K562 (cell line): ENCODE measurements around the gene SYNGR3. TPM values are rescaled to one million over a fixed set of nuclear protein-coding genes. Genes with fewer than 3 reads are reported as not detected.

Experiments used
- HNRNPUL1 ChIP-seq: fragments of 200-400 bp; formaldehyde crosslinking; IDR thresholded peaks from 2 replicates; pipeline ENCODE4 v1.6.1; 2017; ENCODE audit warnings: low read length
- NEUROD1 ChIP-seq: fragments of 150-350 bp; IDR thresholded peaks from 2 replicates; pipeline ENCODE4 v1.6.1; 2014; ENCODE audit warnings: borderline replicate concordance, low read length, low read depth; ENCODE audit not compliant: partially characterized antibody
- NR2C2 ChIP-seq, 2 experiments: fragments of 200-800 bp in 1 of 2; sonication (Bioruptor generic) in 1 of 2; sonication (generic) in 1 of 2; formaldehyde crosslinking in 1 of 2; IDR thresholded peaks; 2 replicates each; pipeline versions ENCODE4 v1.6.1 to v1.8.0; 2016 to 2022; ENCODE audit warnings: mild to moderate bottlenecking in 1 of 2, missing compliant biosample characterization in 1 of 2, missing genetic modification characterization in 1 of 2, missing genetic modification reagents in 1 of 2
- NR2F6 ChIP-seq: fragments of 450-650 bp; formaldehyde crosslinking; IDR thresholded peaks from 2 replicates; pipeline ENCODE4 v1.4.0; 2020; ENCODE audit warnings: mild to moderate bottlenecking
- RBM39 ChIP-seq: fragments of 200-400 bp; formaldehyde crosslinking; optimal IDR thresholded peaks from 2 replicates; pipeline ENCODE3; 2018; ENCODE audit warnings: low read depth, low read length
- RCOR1 ChIP-seq, 2 experiments: IDR thresholded peaks; 2 replicates each; pipeline ENCODE4 v1.6.1; 2012; ENCODE audit warnings: low read depth in 2 of 2, low read length in 2 of 2, borderline replicate concordance in 1 of 2, improper control_type of control experiment in 1 of 2
- TBP ChIP-seq: optimal IDR thresholded peaks from 2 replicates; pipeline ENCODE3; 2011; ENCODE audit warnings: low read depth, low read length, improper control_type of control experiment
- TEAD1 ChIP-seq, 2 experiments: fragments of 450-650 bp in 1 of 2; sonication (generic) in 1 of 2; formaldehyde crosslinking; IDR thresholded peaks; 2 replicates each; pipeline versions ENCODE4 v1.4.0 to v1.8.0; 2020 to 2022; ENCODE audit warnings: mild to moderate bottlenecking in 2 of 2, missing genetic modification reagents in 1 of 2
- ZNF24 ChIP-seq: fragments of 450-650 bp; IDR thresholded peaks from 2 replicates; pipeline ENCODE4 v1.6.1; 2016
- ZNF445 ChIP-seq: fragments of 250-450 bp; sonication (Bioruptor Pico); IDR thresholded peaks from 2 replicates; pipeline ENCODE4 v1.4.0; 2020; ENCODE audit warnings: low read depth, mild to moderate bottlenecking, moderate library complexity
- ZSCAN32 ChIP-seq: fragments of 450-650 bp; formaldehyde crosslinking; IDR thresholded peaks from 2 replicates; pipeline ENCODE4 v1.4.0; 2020; ENCODE audit warnings: mild to moderate bottlenecking, moderate library complexity
- polyA plus RNA-seq, 8 experiments: library from polyadenylated mRNA; depleted of rRNA in 4 of 8; stranded (reverse) in 5 of 8; unstranded in 3 of 8; fragments of >200 nt; fragmentation: Nextera tagmentation in 2 of 8; fragmentation: Illumina TruSeq in 1 of 8; extraction: Ambion mirVana in 2 of 8; extraction: Trizol in 1 of 8; gene quantifications; 2 replicates each; pipeline versions ENCODE4 v1.2.1 to v1.2.3, GENCODE V29; 2011 to 2014; ENCODE audit warnings: inconsistent platforms in 1 of 8, missing spikeins in 1 of 8
- total RNA-seq, 7 experiments: library from RNA; depleted of rRNA in 6 of 7; stranded (reverse); fragments of >200 nt in 6 of 7; fragmentation: Illumina TruSeq in 2 of 7; extraction: Trizol in 2 of 7; gene quantifications; 2 replicates each; pipeline versions ENCODE4 v1.2.1 to v1.2.3, GENCODE V29; 2011 to 2021; ENCODE audit warnings: low replicate concordance in 1 of 7
- TF ChIP-seq, protein P1 (sequence below): conservative IDR thresholded peaks from 2 replicates; pipeline ENCODE4 v1.6.1; 2011; ENCODE audit warnings: low read depth, mild to moderate bottlenecking, low read length; ENCODE audit not compliant: control insufficient read depth
- TF ChIP-seq, protein P2 (sequence below): fragments of 250-450 bp; sonication (Bioruptor Pico); IDR thresholded peaks from 2 replicates; pipeline ENCODE4 v1.5.0; 2021; ENCODE audit warnings: mild to moderate bottlenecking, borderline replicate concordance
- TF ChIP-seq, protein P3 (sequence below), 2 experiments: fragments of 450-650 bp; IDR thresholded peaks; 2 replicates each; pipeline ENCODE4 v1.6.1; 2016; ENCODE audit warnings: mild to moderate bottlenecking in 2 of 2, borderline replicate concordance in 1 of 2, low read depth in 1 of 2, moderate library complexity in 1 of 2

SYNGR3 gene
- total and polyA plus RNA-seq, 9 of the 15 experiments (the other 6 are each of a cell fraction or from before 2014, with no cell fraction given), result 3.7 to 69.2 (median 36.3) TPM

- TF ChIP-seq HNRNPUL1, result no peak
- no peak for TF ChIP-seq ZNF445 (CRISPR knock-in tag)
- TF ChIP-seq RCOR1 (IDR thresholded peaks at IDR 0.05; ENCODE audit: borderline replicate concordance in 1 of 2, low read depth in 2 of 2, low read length in 2 of 2), result 0 out of 4 replicates have a peak, but pooled peaks of 1 of the 2 experiments have one; percentile 4
- peak in 1 of 2 experiments; percentile 73; a peak in 3 of 4 replicates for TF ChIP-seq TEAD1 (CRISPR knock-in tag; IDR thresholded peaks at IDR 0.05)
- peak; percentile 15; the same call in 1 of the 2 replicates for TF ChIP-seq ZNF24
- TF ChIP-seq NEUROD1, result peak; percentile 39
- no peak for TF ChIP-seq ZSCAN32 (CRISPR knock-in tag)
- no peak for TF ChIP-seq NR2F6
- TF ChIP-seq, protein P1, sequence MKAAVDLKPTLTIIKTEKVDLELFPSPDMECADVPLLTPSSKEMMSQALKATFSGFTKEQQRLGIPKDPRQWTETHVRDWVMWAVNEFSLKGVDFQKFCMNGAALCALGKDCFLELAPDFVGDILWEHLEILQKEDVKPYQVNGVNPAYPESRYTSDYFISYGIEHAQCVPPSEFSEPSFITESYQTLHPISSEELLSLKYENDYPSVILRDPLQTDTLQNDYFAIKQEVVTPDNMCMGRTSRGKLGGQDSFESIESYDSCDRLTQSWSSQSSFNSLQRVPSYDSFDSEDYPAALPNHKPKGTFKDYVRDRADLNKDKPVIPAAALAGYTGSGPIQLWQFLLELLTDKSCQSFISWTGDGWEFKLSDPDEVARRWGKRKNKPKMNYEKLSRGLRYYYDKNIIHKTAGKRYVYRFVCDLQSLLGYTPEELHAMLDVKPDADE, result 0 out of 2 replicates have a peak, but pooled peaks have one; percentile 50
- TF ChIP-seq TBP, result peak; percentile 86
- TF ChIP-seq, protein P2, sequence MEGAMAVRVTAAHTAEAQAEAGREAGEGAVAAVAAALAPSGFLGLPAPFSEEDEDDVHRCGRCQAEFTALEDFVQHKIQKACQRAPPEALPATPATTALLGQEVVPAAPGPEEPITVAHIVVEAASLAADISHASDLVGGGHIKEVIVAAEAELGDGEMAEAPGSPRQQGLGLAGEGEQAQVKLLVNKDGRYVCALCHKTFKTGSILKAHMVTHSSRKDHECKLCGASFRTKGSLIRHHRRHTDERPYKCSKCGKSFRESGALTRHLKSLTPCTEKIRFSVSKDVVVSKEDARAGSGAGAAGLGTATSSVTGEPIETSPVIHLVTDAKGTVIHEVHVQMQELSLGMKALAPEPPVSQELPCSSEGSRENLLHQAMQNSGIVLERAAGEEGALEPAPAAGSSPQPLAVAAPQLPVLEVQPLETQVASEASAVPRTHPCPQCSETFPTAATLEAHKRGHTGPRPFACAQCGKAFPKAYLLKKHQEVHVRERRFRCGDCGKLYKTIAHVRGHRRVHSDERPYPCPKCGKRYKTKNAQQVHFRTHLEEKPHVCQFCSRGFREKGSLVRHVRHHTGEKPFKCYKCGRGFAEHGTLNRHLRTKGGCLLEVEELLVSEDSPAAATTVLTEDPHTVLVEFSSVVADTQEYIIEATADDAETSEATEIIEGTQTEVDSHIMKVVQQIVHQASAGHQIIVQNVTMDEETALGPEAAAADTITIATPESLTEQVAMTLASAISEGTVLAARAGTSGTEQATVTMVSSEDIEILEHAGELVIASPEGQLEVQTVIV (CRISPR knock-in tag), result no peak
- peak; percentile 68 for TF ChIP-seq RBM39
- TF ChIP-seq NR2C2 (CRISPR knock-in tag; IDR thresholded peaks at IDR 0.05), result no peak
- TF ChIP-seq NR2C2 (tag; IDR thresholded peaks at IDR 0.05), result peak; percentile 67
- TF ChIP-seq, protein P3, sequence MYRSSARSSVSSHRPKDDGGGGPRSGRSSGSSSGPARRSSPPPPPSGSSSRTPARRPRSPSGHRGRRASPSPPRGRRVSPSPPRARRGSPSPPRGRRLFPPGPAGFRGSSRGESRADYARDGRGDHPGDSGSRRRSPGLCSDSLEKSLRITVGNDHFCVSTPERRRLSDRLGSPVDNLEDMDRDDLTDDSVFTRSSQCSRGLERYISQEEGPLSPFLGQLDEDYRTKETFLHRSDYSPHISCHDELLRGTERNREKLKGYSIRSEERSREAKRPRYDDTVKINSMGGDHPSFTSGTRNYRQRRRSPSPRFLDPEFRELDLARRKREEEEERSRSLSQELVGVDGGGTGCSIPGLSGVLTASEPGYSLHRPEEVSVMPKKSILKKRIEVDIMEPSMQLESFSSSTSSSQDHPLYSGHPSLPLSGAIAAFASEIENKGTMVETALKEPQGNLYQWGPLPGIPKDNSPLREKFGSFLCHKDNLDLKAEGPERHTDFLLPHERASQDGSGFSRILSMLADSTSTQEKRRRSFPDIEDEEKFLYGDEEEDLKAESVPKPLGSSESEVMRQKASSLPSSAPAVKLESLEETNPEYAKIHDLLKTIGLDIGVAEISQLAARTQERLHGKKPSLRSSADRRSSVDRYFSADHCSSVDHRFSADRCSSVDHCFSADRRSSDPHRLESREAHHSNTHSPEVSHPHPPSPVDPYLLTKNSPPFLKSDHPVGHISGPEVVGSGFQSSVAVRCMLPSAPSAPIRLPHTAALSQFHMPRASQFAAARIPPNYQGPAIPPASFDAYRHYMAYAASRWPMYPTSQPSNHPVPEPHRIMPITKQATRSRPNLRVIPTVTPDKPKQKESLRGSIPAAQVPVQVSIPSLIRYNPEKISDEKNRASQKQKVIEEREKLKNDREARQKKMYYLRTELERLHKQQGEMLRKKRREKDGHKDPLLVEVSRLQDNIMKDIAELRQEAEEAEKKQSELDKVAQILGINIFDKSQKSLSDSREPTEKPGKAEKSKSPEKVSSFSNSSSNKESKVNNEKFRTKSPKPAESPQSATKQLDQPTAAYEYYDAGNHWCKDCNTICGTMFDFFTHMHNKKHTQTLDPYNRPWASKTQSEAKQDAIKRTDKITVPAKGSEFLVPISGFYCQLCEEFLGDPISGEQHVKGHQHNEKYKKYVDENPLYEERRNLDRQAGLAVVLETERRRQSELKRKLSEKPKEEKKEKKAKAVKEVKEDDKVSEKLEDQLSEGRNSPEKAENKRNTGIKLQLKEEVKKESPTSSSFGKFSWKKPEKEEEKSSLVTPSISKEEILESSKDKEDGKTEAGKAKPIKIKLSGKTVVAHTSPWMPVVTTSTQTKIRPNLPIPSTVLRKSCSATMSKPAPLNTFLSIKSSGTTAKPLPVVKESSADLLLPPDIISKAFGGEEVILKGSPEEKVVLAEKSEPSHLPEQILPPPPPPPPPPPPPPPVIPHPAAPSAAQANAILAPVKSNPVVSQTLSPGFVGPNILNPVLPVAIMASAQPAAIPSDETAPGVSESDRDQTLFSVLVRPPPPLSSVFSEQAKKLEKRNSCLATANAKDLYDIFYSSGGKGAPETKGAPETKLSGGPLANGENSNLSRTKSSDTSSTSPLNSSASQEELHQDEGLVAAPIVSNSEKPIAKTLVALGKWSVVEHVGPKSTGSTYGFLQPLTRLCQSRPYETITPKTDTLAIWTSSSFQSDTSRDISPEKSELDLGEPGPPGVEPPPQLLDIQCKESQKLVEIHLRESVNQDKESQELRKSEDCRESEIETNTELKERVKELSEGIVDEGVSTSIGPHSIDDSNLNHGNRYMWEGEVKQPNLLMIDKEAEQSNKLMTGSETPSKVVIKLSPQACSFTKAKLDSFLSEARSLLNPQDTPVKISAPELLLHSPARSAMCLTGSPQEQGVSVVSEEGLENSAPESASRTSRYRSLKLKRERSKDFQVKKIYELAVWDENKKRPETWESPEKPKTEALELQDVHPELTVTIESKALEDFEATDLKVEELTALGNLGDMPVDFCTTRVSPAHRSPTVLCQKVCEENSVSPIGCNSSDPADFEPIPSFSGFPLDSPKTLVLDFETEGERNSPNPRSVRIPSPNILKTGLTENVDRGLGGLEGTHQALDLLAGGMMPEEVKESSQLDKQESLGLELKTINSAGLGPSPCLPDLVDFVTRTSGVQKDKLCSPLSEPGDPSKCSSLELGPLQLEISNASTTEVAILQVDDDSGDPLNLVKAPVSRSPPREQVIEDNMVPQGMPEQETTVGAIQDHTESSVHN (IDR thresholded peaks at IDR 0.05; ENCODE audit: borderline replicate concordance in 1 of 2, low read depth in 1 of 2), result 0 out of 4 replicates have a peak, but pooled peaks of 1 of the 2 experiments have one; percentile 28
Measured at GRCh38 chr16:2009791-2010510, 20.2 kb downstream of the SYNGR3 start, which contains the start of gene ZNF598 (continued).
